ENCODE results near the gene PTPRN2.

The PTPRN2 gene

DNA sequence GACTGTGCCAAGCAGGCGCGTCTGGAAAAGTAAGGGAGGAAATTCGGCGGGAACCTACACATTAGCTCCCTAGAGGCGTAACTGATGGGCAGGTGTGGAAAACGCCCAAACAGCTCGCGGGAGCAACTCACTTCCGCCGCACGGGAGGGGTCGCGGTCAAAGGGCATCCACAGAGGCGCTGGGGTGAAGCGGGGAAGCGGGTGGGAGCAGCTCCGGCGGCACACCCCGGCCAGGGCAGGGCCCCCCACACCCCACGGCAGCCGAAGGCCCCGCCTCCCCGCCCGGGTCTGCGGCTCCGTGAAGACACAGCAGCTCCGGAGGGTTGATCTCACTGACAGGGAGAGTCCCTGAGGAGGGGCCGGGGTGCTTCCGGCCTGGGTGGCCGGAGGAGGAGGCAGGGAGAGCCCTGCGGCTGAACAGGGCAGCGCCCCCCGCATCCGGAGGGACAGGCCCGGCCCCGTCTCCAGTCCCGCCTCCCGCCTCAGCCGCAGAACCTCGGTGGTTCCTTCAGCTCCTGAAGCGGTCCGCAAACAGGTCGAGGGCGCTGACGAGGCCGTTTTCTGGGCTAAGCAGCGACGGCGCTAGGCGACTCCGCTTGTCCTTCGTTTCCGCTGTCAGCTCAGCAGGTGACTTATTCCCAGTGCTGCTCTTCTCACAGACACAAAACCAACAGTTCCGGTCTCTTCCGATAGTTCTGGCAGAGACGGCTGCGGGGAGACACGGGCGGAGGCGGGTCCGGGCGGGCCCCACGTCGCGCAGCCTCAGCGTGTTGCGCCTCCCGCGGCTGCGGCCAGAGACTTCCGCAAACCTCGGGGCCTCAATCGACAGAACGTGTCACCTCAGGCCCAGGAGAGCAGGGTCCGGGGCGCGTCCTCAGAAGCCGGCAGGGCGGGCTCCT lies 974.7 kb downstream of the PTPRN2 start:
- H3K4me3 ChIP-seq (ENCODE audit: low read depth, low read length): no peak overlapping the region

DNA sequence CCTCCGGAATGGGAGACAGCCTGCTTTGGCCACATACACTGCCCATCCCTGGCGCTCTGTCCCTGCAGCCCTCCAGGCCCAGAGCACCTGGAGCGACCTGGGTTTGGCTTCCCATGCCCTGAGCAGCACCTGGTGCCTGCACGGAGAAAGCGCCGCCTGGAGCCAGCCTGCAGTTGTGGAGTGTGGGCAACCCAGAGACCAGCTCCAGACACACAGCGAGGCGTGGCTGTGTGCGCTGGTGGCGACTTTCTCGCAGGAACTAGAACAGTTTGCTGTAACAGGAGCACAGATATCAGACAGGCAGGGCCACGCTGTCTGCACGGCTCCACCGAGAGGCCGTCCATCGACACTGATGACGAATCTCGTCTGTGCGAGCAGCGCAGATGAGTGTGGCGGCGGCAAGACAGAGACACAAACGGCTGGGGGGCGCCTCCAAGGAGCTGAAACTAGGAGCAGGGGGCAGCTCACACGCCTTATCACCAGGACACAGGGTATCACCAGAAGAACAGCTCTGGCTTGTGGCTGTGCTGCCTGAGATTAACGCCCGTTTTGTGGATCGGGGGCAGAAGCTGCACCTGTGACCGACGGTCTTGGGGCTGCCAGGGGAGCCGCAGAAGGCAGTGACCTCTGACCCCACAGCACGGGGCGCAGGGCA lies 975.5 kb downstream of the PTPRN2 start:
- no peak overlapping the region for H3K4me3 ChIP-seq (ENCODE audit: low read depth, low read length)

More for the DNA sequence above, 974.7 kb downstream of the PTPRN2 start:
- TF ChIP-seq, protein P1, sequence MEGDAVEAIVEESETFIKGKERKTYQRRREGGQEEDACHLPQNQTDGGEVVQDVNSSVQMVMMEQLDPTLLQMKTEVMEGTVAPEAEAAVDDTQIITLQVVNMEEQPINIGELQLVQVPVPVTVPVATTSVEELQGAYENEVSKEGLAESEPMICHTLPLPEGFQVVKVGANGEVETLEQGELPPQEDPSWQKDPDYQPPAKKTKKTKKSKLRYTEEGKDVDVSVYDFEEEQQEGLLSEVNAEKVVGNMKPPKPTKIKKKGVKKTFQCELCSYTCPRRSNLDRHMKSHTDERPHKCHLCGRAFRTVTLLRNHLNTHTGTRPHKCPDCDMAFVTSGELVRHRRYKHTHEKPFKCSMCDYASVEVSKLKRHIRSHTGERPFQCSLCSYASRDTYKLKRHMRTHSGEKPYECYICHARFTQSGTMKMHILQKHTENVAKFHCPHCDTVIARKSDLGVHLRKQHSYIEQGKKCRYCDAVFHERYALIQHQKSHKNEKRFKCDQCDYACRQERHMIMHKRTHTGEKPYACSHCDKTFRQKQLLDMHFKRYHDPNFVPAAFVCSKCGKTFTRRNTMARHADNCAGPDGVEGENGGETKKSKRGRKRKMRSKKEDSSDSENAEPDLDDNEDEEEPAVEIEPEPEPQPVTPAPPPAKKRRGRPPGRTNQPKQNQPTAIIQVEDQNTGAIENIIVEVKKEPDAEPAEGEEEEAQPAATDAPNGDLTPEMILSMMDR (IDR thresholded peaks at IDR 0.05; ENCODE audit: borderline replicate concordance, insufficient read depth, low read depth, low read length): no peak

DNA sequence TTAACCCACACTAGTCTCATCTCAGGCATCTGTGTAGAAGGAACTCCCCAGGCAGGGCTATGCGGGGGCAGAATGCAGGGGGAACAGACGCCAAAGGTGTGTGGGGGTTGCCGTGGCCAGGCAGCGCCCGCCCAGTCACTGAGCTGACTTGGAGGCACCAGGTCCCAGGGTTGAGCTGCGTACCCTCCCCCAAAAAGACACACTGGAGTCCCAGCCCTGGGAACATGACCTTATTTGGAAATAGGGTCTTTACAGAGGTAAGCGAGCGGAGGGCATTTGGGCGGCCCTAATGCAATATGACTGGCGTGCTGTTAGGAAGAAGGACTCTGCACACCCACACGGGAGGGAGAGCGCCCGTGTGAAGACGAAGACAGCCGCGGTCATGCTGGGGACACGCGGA lies 976.3 kb downstream of the PTPRN2 start:
- TF ChIP-seq, protein P1 (IDR thresholded peaks at IDR 0.05; ENCODE audit: borderline replicate concordance, insufficient read depth, low read depth, low read length): no peak
- no peak overlapping the region for H3K4me3 ChIP-seq (ENCODE audit: low read depth, low read length)

More for the DNA sequence above, 975.5 kb downstream of the PTPRN2 start:
- TF ChIP-seq, protein P1 (IDR thresholded peaks at IDR 0.05; ENCODE audit: borderline replicate concordance, insufficient read depth, low read depth, low read length): no peak

DNA sequence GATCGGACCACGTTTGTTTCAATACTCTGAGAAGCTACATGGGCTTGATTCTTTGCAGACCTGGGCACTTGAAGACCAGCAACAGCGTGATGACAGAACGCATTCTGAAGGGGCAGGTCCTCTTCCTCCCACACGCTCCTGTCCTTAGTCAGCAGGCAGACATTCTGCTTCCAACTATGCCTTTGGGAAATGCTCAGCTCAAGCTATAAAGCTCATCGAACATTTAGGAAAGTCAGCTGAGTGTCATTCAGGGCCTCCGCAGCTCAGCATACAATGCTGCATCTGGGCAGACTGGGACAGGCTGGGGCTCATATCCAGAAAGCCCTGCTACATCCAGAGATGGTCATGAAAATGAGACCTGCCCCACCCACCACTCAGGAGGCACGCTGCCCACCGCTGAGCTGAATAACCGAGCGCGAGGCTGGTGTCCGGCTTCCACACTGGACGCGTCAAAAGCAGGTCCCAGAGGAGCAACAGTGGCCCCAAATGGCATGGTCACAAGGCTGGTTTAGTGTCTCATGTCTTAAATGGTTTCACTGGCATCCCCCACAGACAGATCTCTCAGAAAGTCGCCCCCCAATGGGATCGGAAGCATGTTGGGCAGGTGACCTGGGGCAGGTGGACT lies 976.8 kb downstream of the PTPRN2 start:
- no peak overlapping the region for H3K4me3 ChIP-seq (ENCODE audit: low read depth, low read length)
- TF ChIP-seq, protein P1 (IDR thresholded peaks at IDR 0.05; ENCODE audit: borderline replicate concordance, insufficient read depth, low read depth, low read length): no peak

DNA sequence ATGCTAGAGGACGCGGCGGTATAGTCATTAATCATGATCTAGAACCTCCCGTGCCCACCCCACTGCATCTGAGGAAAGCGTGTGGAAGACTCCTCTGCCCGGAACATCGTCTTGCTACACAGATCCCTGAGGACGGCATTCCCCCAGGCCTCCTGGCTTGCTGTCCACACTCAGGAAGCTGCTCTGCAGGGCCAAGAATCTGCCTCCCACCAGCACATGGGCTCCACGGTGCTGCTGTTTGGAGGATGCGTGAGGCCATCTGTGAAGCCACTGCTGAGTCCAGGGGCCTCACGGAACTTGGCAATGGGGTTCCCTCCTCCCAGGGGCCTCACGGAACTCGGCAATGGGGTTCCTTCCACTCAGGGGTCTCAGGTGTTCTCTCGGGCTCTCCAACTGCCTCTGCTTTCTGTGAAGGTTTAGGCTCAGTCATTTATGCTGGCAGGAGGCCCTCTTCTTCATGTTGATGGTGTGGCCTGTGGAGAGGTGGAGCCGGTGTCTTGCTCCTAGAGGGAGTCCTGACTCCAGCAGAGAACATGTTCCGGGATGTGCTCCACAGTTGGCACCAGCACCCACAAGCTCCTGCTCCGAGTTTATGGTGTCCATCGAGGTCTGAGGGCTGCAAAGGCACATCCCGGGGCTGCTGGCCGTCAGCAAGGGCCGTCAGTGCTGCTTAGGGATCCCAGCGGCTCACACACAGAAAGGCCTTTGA lies 977.5 kb downstream of the PTPRN2 start:
- no peak overlapping the region for H3K4me3 ChIP-seq (ENCODE audit: low read depth, low read length)
- TF ChIP-seq, protein P1 (IDR thresholded peaks at IDR 0.05; ENCODE audit: borderline replicate concordance, insufficient read depth, low read depth, low read length): no peak

DNA sequence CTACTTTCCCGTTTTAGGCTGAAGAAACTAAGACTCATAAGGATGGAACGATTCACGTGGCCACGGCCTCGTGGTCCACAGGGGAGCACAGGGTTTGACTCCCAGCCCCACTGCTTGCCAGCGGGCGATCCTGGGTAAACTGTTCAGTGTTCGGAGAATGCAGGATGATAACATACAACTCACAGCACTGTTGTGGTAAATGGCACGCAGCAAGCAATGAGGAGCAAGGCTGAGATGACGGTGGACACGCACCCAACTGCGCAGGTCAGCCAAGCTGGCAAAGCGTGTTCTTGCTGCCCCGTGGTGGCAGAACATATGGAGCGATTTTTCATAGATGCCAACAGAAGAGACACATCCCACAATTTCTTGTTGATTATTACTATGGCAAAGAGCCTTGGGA lies 978.1 kb downstream of the PTPRN2 start:
- H3K4me3 ChIP-seq (ENCODE audit: low read depth, low read length): no peak overlapping the region
- TF ChIP-seq, protein P1 (IDR thresholded peaks at IDR 0.05; ENCODE audit: borderline replicate concordance, insufficient read depth, low read depth, low read length): no peak
